HCT116 (cell line): ENCODE results near the gene INPP4A.

Experiments
- CTCF ChIP-seq, 3 experiments: fragments of 200-600 bp in 1 of 3; sonication (generic) in 1 of 3; IDR thresholded peaks in 2 of 3; conservative IDR thresholded peaks in 1 of 3; 2 replicates each; pipeline ENCODE4 v1.5.1; 2012 to 2017; ENCODE audit warnings: low read depth in 2 of 3, low read length in 2 of 3, antibody characterized with exemption in 1 of 3, borderline replicate concordance in 1 of 3, control low read depth in 1 of 3, mild to moderate bottlenecking in 1 of 3, mixed read lengths in 1 of 3, mixed run types in 1 of 3, moderate library complexity in 1 of 3; ENCODE audit not compliant: insufficient read depth in 1 of 3
- EZH2 ChIP-seq: fragments of 200-600 bp; sonication (generic); IDR thresholded peaks from 2 replicates; pipeline ENCODE4 v1.6.1; 2017; ENCODE audit warnings: antibody characterized with exemption, mixed run types
- EZH2phosphoT487 ChIP-seq: fragments of 200-600 bp; IDR thresholded peaks from 2 replicates; pipeline ENCODE4 v1.6.1; 2018; ENCODE audit warnings: antibody characterized with exemption, borderline replicate concordance
- MAX ChIP-seq: IDR thresholded peaks from 2 replicates; pipeline ENCODE4 v1.6.1; 2012
- POLR2A ChIP-seq: IDR thresholded peaks from 2 replicates; pipeline ENCODE4 v1.7.0; 2011; ENCODE audit warnings: borderline replicate concordance; ENCODE audit not compliant: insufficient read depth, insufficient read length; ENCODE audit errors: extremely low read depth
- SIN3A ChIP-seq: IDR thresholded peaks from 2 replicates; pipeline ENCODE4 v1.6.1; 2012; ENCODE audit warnings: low read depth
- SRF ChIP-seq: IDR thresholded peaks from 2 replicates; pipeline ENCODE4 v1.6.1; 2012; ENCODE audit warnings: low read depth
- YY1 ChIP-seq: IDR thresholded peaks from 2 replicates; pipeline ENCODE4 v1.6.1; 2011; ENCODE audit warnings: low read length, low read depth, moderate library complexity, mild to moderate bottlenecking; ENCODE audit not compliant: insufficient replicate concordance; ENCODE audit errors: extremely low read depth

- TF ChIP-seq EZH2 (no peak), SIN3A (no peak), CTCF (IDR thresholded peaks at IDR 0.05 in 2 of 3, conservative IDR thresholded peaks at IDR 0.05 in 1 of 3; ENCODE audit: borderline replicate concordance in 1 of 3, insufficient read depth in 1 of 3, low read depth in 2 of 3, low read length in 2 of 3) (no peak), POLR2A (no peak), YY1 (no peak), MAX (no peak), EZH2phosphoT487 (no peak), SRF (no peak)
Measured at GRCh38 chr2:98506881-98507280, 62.2 kb downstream of the INPP4A start.
